ENCODE results near the gene FAM171A2.
A peak's percentile ranks its signal among the peaks of the same experiment; 100 is the strongest.

Gene FAM171A2

DNA sequence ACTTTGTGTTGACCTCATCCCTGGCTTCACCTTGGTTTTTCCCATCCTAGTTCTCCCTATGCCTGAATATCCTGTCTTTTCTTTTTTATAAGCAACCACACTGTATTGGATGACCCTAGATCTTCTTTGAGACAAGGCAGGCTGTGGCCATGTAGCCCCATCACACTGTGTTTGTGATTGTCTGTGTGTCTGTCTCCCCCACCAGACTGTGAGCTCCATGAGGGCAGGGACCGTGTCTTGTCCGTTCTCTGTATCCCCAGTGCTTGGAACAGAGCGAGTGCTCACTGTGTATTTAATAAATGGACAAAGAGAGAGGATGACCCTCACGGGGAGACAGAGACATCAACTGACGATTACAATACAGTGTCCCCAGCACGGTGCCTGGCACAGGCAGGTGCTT is 46.1 kb downstream of the FAM171A2 start:
- H3K9me3 ChIP-seq (ENCODE audit: control insufficient read depth, insufficient read depth, low read length) = no peaks in the 10 kb centered on the region
- H3K79me2 ChIP-seq (ENCODE audit: control insufficient read depth, low read length) = peaks cover 4% of the 10 kb centered on the region
- no peak for TF ChIP-seq EZH2phosphoT487 (IDR thresholded peaks at IDR 0.05; ENCODE audit: borderline replicate concordance, low read length)
- TF ChIP-seq, protein P1, sequence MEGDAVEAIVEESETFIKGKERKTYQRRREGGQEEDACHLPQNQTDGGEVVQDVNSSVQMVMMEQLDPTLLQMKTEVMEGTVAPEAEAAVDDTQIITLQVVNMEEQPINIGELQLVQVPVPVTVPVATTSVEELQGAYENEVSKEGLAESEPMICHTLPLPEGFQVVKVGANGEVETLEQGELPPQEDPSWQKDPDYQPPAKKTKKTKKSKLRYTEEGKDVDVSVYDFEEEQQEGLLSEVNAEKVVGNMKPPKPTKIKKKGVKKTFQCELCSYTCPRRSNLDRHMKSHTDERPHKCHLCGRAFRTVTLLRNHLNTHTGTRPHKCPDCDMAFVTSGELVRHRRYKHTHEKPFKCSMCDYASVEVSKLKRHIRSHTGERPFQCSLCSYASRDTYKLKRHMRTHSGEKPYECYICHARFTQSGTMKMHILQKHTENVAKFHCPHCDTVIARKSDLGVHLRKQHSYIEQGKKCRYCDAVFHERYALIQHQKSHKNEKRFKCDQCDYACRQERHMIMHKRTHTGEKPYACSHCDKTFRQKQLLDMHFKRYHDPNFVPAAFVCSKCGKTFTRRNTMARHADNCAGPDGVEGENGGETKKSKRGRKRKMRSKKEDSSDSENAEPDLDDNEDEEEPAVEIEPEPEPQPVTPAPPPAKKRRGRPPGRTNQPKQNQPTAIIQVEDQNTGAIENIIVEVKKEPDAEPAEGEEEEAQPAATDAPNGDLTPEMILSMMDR (IDR thresholded peaks at IDR 0.05; ENCODE audit: low read depth, low read length, poor library complexity, severe bottlenecking) = no peak
- peaks cover 3% of the 10 kb centered on the region; the same call in 1 of the 2 replicates for H4K20me1 ChIP-seq (ENCODE audit: control insufficient read depth, insufficient read depth, low read depth, low read length)
- peaks cover 15% of the 10 kb centered on the region for H3K4me1 ChIP-seq (ENCODE audit: control insufficient read depth, low read length)
- no peaks in the 10 kb centered on the region for H3K9me2 ChIP-seq (replicated peaks; ENCODE audit: control insufficient read depth, low read length)
- peaks cover 24% of the 10 kb centered on the region for H3K27me3 ChIP-seq (ENCODE audit: control insufficient read depth, low read length)
- peaks cover 36% of the 10 kb centered on the region for H3K36me3 ChIP-seq (ENCODE audit: control insufficient read depth, low read length)
- H3K27ac ChIP-seq (ENCODE audit: low read depth, low read length) = no peak overlapping the region
- H3K4me2 ChIP-seq (ENCODE audit: low read length) = no peak overlapping the region
- peaks cover 3% of the 10 kb centered on the region; the same call in 1 of the 2 replicates for H3F3A ChIP-seq (ENCODE audit: control insufficient read depth, insufficient read depth)
- no peak overlapping the region for H3K4me3 ChIP-seq (ENCODE audit: low read length)

GRCh38 chr17:44315760-44316731 is 47.6 kb downstream of the FAM171A2 start:
- Histone ChIP-seq H3K9me3 (ENCODE audit: control insufficient read depth, insufficient read depth, low read length) (no peaks in the 10 kb centered on the region), H3K4me2 (ENCODE audit: low read length) (peak overlapping the region; percentile 69), H3K27me3 (ENCODE audit: control insufficient read depth, low read length) (peaks cover 24% of the 10 kb centered on the region), H3K27ac (ENCODE audit: low read depth, low read length) (no peak overlapping the region), H3F3A (ENCODE audit: control insufficient read depth, insufficient read depth) (peaks cover 3% of the 10 kb centered on the region; the same call in 1 of the 2 replicates), H3K79me2 (ENCODE audit: control insufficient read depth, low read length) (no peaks in the 10 kb centered on the region), H3K4me1 (ENCODE audit: control insufficient read depth, low read length) (peaks cover 15% of the 10 kb centered on the region), H3K4me3 (ENCODE audit: low read length) (peak overlapping the region; percentile 56), H3K36me3 (ENCODE audit: control insufficient read depth, low read length) (peaks cover 21% of the 10 kb centered on the region), H4K20me1 (ENCODE audit: control insufficient read depth, insufficient read depth, low read depth, low read length) (peaks cover 3% of the 10 kb centered on the region), H3K9me2 (replicated peaks; ENCODE audit: control insufficient read depth, low read length) (no peaks in the 10 kb centered on the region)
- TF ChIP-seq EZH2phosphoT487 (IDR thresholded peaks at IDR 0.05; ENCODE audit: borderline replicate concordance, low read length) = no peak
- TF ChIP-seq, protein P1 (IDR thresholded peaks at IDR 0.05; ENCODE audit: low read depth, low read length, poor library complexity, severe bottlenecking) = no peak

GRCh38 chr17:44314869-44315661 is 48.6 kb downstream of the FAM171A2 start:
- Histone ChIP-seq H3K4me2 (ENCODE audit: low read length) (peak overlapping the region; percentile 69), H3K27ac (ENCODE audit: low read depth, low read length) (no peak overlapping the region), H3K9me2 (replicated peaks; ENCODE audit: control insufficient read depth, low read length) (no peaks in the 10 kb centered on the region), H3K79me2 (ENCODE audit: control insufficient read depth, low read length) (no peaks in the 10 kb centered on the region), H3K4me1 (ENCODE audit: control insufficient read depth, low read length) (peaks cover 20% of the 10 kb centered on the region), H3F3A (ENCODE audit: control insufficient read depth, insufficient read depth) (peaks cover 3% of the 10 kb centered on the region; the same call in 1 of the 2 replicates), H3K4me3 (ENCODE audit: low read length) (peak overlapping the region; percentile 61), H3K9me3 (ENCODE audit: control insufficient read depth, insufficient read depth, low read length) (no peaks in the 10 kb centered on the region), H3K36me3 (ENCODE audit: control insufficient read depth, low read length) (peaks cover 12% of the 10 kb centered on the region), H4K20me1 (ENCODE audit: control insufficient read depth, insufficient read depth, low read depth, low read length) (peaks cover 3% of the 10 kb centered on the region), H3K27me3 (ENCODE audit: control insufficient read depth, low read length) (peaks cover 24% of the 10 kb centered on the region)
- no peak for TF ChIP-seq EZH2phosphoT487 (IDR thresholded peaks at IDR 0.05; ENCODE audit: borderline replicate concordance, low read length)
- TF ChIP-seq, protein P1 (IDR thresholded peaks at IDR 0.05; ENCODE audit: low read depth, low read length, poor library complexity, severe bottlenecking) = no peak
